Panc1 (cell line): ENCODE data around the gene SLC6A6.

Experiments used
- CTCF ChIP-seq: fragments of 450-650 bp; IDR thresholded peaks from 2 replicates; pipeline ENCODE4 v1.5.1; 2017; ENCODE audit warnings: mild to moderate bottlenecking
- POLR2AphosphoS5 ChIP-seq: IDR thresholded peaks from 2 replicates; pipeline ENCODE4 v1.6.1; 2012; ENCODE audit warnings: mild to moderate bottlenecking, low read depth, low read length, moderate library complexity
- REST ChIP-seq, 2 experiments: IDR thresholded peaks; 2 replicates each; pipeline ENCODE4 v1.6.1; 2011 to 2012; ENCODE audit warnings: low read depth in 2 of 2, control low read depth in 1 of 2, low read length in 1 of 2, mild to moderate bottlenecking in 1 of 2, moderate library complexity in 1 of 2; ENCODE audit not compliant: insufficient read depth in 1 of 2
- SIN3A ChIP-seq: IDR thresholded peaks from 2 replicates; pipeline ENCODE4 v1.6.1; 2012; ENCODE audit warnings: low read depth, mild to moderate bottlenecking, low read length, moderate library complexity, borderline replicate concordance; ENCODE audit not compliant: insufficient read depth

GRCh38 chr3:14397940-14398796 is 4.2 kb upstream of the SLC6A6 start:
- no peak for TF ChIP-seq CTCF
- no peak for TF ChIP-seq POLR2AphosphoS5
- TF ChIP-seq REST (IDR thresholded peaks at IDR 0.05; ENCODE audit: insufficient read depth in 1 of 2, low read depth in 2 of 2, low read length in 1 of 2) = peak; percentile 57; a peak in 3 of 4 replicates
- no peak for TF ChIP-seq SIN3A
